Measurements from ENCODE around the gene TBX18.

The TBX18 gene

DNA sequence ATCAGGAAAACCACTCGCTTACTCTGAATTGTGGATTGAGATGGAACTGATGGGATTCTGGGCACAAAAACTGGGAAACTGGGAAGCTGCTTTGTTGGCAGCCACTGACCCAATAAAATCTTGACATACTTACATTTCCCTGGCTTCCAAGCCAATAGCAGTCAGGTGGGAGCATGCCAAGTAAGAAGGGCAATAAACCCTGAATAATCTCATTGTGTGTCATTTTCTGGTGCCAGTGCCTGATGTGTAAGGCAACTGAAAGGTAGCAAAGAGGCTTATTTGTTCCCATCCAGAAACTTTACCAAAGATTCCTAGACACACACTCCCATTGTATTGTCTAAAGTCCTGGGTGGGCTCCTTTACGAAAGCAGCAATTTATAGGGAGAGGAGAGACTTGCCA, 93.2 kb downstream of the TBX18 start:
- no peak for DNase-seq (ENCODE audit: low spot score)

DNA sequence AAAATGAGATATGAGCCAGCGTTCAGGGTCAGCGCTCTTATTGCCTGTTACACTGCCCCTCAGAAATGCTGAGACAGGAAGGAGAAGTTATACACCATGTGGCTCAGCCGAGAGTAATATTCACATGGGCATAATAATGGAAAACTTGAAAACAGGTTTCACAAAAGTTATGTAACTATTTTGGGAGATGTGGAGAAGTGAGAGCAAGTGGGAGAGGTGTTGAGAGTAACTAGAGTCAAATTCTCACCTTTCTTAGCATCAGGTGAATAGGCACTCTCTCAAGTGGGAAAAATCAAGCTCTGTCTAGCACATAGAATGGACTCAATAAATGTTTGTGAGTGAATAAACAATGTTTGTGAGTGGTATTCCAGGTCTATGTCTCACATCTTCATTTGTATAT, 94.5 kb downstream of the TBX18 start:
- no peak for DNase-seq (ENCODE audit: low spot score)

DNA sequence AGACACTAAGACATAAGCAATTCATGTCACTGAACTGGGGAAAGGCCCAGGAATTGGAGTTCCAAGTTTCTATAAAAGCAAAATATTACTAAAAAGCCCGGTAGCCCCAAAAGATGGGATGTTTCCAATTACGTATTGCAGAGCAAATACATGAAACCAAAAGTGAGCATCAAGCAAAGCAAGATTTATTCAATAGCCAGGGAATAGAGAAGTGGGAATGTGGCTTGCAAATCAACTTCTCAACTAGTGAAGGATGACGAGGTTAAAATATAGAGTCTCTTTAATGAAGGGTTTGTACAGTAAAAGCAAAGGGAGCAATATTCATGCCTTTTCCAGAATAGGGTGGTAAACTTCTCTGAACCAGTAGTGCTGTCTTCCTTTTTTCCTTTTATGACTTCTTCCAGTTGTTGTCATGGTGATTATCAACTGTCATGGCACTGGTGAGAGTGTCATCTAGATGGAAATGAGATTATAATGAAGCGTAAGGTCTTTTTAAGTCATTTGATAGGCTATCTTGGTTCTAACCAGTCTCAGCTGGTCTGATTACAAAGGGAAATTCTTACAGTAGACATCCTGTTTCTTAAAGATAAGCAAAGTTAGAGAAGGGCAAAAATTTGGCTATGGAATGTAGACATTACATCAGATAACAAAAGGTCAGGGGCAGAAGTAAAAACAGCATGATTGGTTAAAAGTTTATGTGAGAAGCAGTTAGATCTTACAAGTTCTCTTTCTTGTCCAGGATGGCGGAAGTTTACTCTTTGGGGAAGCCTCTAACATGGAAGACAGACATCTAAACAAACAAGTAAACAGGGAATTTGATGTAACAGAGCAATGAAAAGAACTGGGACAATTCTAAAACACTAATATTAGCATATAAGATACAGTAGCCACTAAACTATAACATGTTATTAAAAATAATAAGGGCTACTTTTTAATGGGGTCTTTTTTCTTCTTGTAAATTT, 96.9 kb downstream of the TBX18 start:
- DNase-seq (ENCODE audit: low spot score), result no peak

DNA sequence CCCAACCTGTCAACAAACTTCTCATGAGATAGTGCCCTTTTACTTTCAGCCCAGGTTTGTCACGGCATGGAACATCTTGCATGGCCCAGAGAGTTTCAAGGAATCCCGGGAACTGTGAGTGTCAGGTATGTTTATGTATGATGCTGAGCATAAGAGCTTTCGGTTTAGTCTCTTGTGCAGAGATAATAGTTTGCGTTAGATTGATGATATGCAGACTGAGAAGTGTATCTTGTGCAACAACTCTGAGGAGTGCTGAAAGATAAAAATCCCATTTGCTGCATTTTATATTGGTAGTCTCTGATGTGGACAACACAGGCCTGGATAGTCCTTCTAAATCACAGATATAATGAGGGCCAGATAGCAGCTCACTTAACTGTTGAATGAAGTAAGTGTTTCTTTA, 99.0 kb downstream of the TBX18 start:
- DNase-seq (ENCODE audit: low spot score), result no peak

DNA sequence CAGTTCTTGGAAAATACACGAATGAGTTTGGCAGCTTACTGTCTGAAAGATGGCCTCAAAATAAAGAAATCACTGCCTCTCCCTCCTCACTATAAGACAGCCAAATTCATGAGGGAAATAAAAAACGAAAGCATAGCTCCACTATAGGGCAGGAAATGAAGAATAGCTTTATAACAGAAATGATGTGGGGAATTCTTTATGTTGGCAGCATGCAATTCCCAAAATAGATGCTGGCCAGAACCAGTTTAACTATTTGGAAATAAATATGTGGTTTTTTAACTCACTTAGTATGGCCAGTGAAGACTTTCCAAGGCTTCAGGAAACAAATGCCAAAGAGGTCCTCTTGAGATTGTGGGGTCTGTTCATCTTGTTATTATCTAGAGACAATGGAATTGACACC, 100.5 kb downstream of the TBX18 start:
- DNase-seq (ENCODE audit: low spot score), result no peak

DNA sequence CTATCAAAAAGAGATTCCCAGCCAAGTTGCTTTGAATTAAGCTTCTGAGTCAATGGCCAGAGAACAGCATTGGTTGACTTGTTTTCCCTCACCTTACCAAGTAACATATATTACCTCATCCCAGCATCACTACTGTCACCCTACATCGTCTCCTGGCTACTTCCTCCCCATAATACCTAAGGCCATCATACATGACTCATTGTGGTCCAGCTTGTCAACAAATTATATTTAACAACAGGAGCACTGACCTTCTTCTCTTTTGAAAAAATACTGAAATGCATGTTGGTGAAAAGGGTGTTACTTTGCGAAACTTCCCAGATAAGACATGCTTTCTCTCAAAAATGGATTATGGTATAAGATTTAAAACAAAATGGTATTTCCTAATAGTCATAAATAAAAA, 106.9 kb downstream of the TBX18 start:
- peak; percentile 13 for DNase-seq (ENCODE audit: low spot score)

DNA sequence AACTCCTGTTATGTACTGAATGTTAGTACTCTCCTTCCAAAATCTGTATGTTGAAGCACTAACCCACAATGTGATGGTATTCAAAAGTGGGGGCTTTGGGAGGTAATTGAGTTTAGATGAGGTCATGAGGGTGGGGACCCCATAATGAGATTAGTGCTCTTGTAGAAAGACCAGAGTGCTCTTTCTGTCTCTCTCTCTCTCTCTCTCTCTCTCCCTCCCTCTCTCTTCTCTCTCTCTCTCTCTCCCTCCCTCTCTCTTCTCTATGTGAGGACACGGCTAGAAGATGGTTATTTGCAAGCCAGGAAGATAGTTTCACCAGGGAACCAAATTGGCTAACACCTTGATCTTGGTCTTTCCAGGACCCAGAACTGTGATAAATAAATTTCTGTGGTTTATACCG, 107.4 kb downstream of the TBX18 start:
- DNase-seq (ENCODE audit: low spot score), result no peak

DNA sequence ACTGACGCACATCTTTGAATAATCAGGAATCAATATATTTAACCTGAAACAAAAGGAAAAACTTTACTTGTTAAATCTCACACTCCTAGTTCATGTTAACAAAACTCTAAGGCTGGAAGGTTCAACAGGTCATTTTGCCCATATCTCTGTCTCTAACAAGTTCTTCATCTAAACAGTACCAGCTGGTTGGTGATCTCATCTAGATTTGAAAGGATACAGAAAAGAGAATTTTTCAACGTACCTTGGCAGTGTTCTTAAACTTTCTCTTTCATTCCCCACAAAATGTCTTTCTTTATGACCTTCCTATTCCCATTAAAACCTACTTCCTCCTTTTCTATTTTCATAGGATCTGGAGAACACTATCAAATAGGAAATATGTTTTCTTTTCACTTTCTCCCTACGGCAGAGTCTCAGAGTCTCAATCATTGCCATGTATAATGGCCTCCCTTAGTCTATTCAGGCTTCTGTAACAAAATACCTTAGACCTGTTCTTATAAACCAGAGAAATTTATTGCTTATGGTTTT, 111.3 kb downstream of the TBX18 start:
- no peak for DNase-seq (ENCODE audit: low spot score)

DNA sequence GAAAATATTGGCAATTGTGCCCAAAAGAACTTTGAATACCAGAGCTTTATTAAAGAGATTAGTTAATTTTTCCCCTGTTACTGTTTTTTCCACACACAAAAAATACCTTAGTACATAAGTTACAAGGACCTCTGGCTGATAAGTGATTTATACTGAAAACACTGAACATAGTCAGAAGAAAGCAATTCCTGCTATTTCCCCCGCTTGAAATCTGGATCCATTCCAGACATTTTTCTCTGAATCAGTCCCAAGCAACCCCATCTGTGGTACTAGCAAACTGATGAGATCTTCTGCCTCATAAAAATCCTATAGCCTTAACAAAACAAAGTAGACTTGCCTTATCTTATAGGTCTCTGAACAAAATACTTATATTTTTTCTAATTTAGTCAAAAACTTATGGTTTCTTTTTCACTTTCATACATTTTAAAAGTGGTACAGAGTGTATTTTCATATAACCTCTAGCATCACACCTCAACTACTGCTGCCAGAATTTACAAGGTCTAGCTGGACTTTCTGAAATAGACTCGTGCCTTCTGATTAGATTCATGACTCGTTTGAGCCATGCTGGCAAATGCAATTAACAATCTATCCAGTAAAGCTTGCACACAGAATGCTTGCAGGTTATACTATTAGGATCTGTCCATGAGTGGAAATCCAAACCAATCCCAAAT, 111.9 kb downstream of the TBX18 start:
- no peak for DNase-seq (ENCODE audit: low spot score)

DNA sequence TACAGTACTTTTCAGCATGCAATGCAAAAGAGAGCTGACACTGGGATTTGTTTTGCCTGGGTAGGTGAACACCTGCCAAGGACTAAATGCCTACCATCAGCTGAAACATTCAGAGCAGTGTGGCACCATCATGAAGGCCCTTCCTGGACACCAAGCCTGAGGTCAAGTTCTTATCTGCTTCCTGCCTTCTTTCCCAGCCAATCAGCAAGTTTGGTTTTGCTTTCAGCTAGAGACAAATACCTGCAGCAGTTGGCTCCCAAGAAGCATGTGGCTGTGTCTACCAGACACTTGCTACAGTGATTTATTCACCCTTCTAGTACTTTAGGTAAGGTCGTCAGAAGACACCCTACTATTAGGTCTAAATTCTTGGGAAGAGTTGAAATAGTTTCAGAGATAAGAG, 112.8 kb downstream of the TBX18 start:
- no peak for DNase-seq (ENCODE audit: low spot score)

DNA sequence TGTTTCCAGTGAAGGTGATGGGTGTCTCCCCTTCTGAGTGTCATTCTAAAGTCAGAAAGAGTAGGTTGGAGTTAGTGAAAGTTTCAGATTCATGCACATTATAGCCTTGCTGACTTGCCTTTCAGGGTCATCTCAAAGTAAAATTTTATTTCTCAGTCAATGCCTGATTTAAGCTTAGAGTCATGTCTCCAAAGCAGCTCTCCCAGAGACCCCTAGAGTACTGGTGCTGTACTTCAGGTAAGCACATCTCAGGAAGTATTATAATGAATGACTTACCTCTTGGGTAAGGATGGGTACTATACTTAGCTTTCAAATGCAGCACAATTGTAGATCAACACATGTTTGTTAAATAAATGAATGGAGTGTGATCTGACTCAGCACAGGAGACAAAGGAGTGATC, 116.0 kb downstream of the TBX18 start:
- no peak for DNase-seq (ENCODE audit: low spot score)

DNA sequence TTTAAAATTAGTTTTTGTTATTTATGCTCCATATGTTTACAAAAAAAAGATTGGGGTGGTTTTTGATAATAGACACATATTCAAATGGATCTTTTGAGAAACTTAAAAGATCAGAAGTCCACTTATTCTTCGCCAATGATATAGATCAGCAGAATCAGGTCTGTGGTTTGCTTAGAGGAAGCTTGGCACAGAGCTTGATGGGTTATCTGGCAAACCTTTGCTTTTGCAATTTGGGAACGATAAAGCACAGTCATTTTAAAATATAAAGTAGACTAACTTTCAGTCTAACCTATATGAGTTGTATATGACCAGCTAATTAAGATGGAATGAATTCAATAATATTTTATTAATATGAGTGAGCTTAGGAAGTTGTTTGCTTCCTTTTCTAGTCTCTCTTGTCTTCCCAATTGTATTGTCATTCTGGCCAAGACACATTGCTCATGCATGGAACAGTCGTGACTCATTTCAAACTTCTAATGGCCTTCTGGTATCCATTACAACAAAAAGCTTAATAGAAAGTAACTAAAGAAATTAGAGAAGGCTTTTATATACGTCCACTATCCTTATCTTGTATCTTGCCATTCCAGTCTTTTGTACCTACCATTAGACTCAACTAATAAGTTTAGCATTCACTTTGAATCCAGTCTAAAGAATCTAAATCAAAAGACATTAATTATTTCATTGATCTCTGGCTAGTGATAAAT, 118.7 kb downstream of the TBX18 start:
- peak; percentile 2 for DNase-seq (ENCODE audit: low spot score)

DNA sequence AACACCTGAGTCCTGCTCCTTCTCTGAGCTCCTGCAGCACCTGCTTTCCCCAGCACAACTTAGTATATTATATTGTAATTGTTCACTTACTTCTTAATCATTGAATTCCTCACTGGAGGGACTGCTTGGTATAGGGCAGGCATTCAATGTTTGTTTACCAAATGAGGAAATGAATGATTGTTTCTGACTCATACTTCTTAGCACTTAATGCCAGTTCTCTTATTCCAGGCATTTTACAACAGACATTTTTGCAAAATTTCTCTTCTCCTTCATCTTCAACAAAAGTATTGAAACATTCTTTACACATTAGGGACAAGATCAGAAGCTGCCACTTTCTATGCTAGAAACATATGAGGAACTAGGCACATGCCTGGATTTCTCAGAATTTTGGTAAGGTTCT, 119.4 kb downstream of the TBX18 start:
- no peak for DNase-seq (ENCODE audit: low spot score)

DNA sequence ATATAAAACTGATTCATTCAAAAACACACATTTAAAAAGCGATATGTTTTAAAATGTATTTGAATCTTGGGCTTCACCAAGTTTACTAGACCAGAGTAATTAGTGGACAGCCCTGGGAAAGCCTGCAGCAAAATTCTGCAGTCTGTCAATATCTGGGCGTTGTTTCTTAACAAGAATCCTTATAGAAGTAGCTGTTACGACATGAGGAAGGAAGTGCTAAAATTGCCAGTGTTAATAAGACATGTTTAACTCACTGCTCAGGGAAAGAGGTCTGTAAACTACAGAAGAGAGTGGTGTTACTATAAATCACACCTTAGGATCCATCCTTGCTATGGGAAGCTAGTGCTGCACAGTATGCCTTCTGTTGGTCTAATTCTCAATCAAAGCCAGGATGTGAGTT, 120.6 kb downstream of the TBX18 start:
- no peak for DNase-seq (ENCODE audit: low spot score)

DNA sequence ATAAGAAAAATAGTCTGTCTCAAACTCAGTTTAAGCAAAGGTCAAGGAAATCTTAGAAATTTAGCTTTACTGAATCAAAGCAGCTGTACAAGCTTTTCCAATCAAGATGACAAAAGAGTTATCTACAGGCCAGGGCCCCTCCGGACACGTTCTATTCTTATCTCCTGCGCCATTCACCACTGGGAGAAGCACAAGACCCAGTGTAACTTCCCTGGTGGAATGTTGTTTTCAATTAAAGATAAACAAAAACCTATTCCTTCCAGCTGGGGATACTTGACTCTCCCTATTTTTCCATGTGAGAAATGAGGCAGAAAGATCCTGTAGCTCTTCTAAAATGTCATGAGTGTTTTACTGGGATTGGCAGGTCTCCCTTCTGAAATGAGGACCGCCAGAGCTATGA, 123.3 kb downstream of the TBX18 start:
- no peak for DNase-seq (ENCODE audit: low spot score)

DNA sequence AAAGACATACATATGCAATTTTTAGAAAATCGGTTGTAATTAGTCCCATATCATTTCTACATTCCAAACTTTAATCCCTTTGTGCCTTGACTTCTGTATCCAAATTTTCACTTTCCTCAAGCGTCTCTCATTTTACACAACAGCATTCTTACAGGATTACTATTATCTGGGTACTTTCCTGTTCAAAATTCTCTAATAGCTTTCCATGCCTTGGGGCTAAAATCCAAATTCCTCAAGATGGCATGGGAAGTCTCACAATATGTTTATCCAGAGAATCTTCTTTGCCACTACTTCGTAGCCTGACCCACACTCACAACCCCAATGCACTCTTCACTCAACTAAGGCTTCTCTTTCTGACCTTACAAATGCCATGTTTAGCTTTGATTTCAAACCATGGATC, 125.0 kb downstream of the TBX18 start:
- no peak for DNase-seq (ENCODE audit: low spot score)

DNA sequence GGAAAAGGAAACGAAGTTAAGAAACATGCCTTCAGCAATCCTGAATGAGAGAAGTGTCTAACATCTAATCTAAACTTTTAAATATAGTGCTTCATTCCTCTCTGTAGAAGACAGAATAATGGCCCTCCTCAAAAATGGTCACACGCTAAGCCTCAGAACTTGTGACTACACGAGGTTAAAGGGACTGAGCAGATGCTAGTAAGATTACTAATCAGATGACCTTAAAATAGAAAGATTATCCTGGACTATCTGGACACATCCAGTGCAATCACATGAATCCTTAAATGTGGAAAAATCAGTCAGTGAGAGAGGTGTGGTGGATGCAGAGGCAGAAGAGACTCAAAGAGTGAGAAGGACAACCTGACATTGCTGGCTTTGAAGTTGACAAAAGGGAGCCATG, 126.1 kb downstream of the TBX18 start:
- no peak for DNase-seq (ENCODE audit: low spot score)

Measured in SW480 (cell line).